ENCODE results near the gene STS.

Gene STS

GRCh38 chrX:7179446-7179845 is 31.9 kb downstream of the STS start:
- DNase-seq, result no peak

GRCh38 chrX:7184816-7185215 is 37.3 kb downstream of the STS start:
- no peak for DNase-seq
- Mint-ChIP-seq H3K27ac (no peak overlapping the region), H3K27me3 (no peaks in the 10 kb centered on the region), H3K4me1 (no peaks in the 10 kb centered on the region), H3K4me3 (no peak overlapping the region), H3K36me3 (no peaks in the 10 kb centered on the region), H3K9me3 (no peaks in the 10 kb centered on the region)
- CTCF ChIA-PET, result no interaction called here

More at GRCh38 chrX:7179446-7179845, 31.9 kb downstream of the STS start:
- CTCF ChIA-PET, result no interaction called here
- Mint-ChIP-seq H3K36me3 (no peaks in the 10 kb centered on the region), H3K9me3 (no peaks in the 10 kb centered on the region), H3K4me3 (no peak overlapping the region), H3K4me1 (no peaks in the 10 kb centered on the region), H3K27ac (no peak overlapping the region), H3K27me3 (no peaks in the 10 kb centered on the region)

- H3K4me1 Mint-ChIP-seq, result no peaks in the 10 kb centered on the region
- no peaks in the 10 kb centered on the region for H3K9me3 Mint-ChIP-seq
- no peak overlapping the region for H3K4me3 Mint-ChIP-seq
- DNase-seq, result no peak
- CTCF ChIA-PET, result no interaction called here
- H3K27me3 Mint-ChIP-seq, result no peaks in the 10 kb centered on the region
- H3K27ac Mint-ChIP-seq, result no peak overlapping the region
- no peaks in the 10 kb centered on the region for H3K36me3 Mint-ChIP-seq
Observed at GRCh38 chrX:7188672-7189071, 41.2 kb downstream of the STS start.

- H3K4me3 Mint-ChIP-seq, result no peak overlapping the region
- no peaks in the 10 kb centered on the region for H3K4me1 Mint-ChIP-seq
- no peaks in the 10 kb centered on the region for H3K36me3 Mint-ChIP-seq
- no peak for DNase-seq
- no peaks in the 10 kb centered on the region for H3K9me3 Mint-ChIP-seq
- no peaks in the 10 kb centered on the region for H3K27me3 Mint-ChIP-seq
- H3K27ac Mint-ChIP-seq, result no peak overlapping the region
- CTCF ChIA-PET, result no interaction called here
Observed at GRCh38 chrX:7190157-7190556, 42.6 kb downstream of the STS start.

- Mint-ChIP-seq H3K27ac (no peak overlapping the region), H3K9me3 (no peaks in the 10 kb centered on the region), H3K4me1 (no peaks in the 10 kb centered on the region), H3K4me3 (no peak overlapping the region), H3K27me3 (no peaks in the 10 kb centered on the region), H3K36me3 (no peaks in the 10 kb centered on the region)
- CTCF ChIA-PET, result interaction anchor here (1.0 kb wide), 1 partner anchor 733 kb away, joined by 4 read pairs; no protein-coding TSS in a partner anchor
- no peak for DNase-seq
Observed at GRCh38 chrX:7191681-7192110, 44.2 kb downstream of the STS start.

- no peaks in the 10 kb centered on the region for H3K36me3 Mint-ChIP-seq
- no peaks in the 10 kb centered on the region for H3K27me3 Mint-ChIP-seq
- DNase-seq, result no peak
- no peak overlapping the region for H3K4me3 Mint-ChIP-seq
- H3K9me3 Mint-ChIP-seq, result no peaks in the 10 kb centered on the region
- H3K27ac Mint-ChIP-seq, result no peak overlapping the region
- CTCF ChIA-PET, result no interaction called here
- H3K4me1 Mint-ChIP-seq, result no peaks in the 10 kb centered on the region
Observed at GRCh38 chrX:7192871-7193270, 45.4 kb downstream of the STS start.

GRCh38 chrX:7194606-7195005 is 47.1 kb downstream of the STS start:
- H3K27me3 Mint-ChIP-seq, result no peaks in the 10 kb centered on the region
- H3K4me3 Mint-ChIP-seq, result no peak overlapping the region
- H3K9me3 Mint-ChIP-seq, result no peaks in the 10 kb centered on the region
- no peaks in the 10 kb centered on the region for H3K4me1 Mint-ChIP-seq
- DNase-seq, result no peak
- H3K27ac Mint-ChIP-seq, result no peak overlapping the region
- H3K36me3 Mint-ChIP-seq, result no peaks in the 10 kb centered on the region
- CTCF ChIA-PET, result no interaction called here
